ENCODE data around the gene ASCL4. TPM values are rescaled to one million over a fixed set of nuclear protein-coding genes. Genes with fewer than 3 reads are reported as not detected.

Gene ASCL4
- total RNA-seq, 2 experiments from 2014 or later = not detected

DNA sequence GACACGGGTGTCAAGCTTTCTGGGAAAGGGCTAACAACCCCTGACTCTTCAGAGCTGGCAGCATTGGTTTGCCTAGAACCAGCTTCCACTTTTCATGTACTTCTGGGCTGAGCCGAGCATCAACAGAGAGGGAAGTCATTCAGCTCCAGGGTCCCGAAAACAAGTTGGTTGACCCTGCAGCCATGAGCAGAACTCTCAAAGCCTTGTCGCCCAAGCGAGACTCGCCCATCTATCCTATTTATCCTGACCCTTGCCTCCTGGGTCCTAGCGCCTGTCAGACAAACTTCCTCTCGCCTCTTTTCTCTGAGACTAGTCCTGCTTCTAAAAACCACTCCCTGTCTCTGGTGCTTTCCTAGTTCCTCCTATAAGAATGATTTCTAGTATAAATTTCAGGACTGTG is 47.9 kb downstream of the ASCL4 start:
- H3K9me3 Mint-ChIP-seq = peaks cover 45% of the 10 kb centered on the region
- ChIA-PET POLR2A (no interaction called here), CTCF (no interaction called here)

More for the DNA sequence above, 47.9 kb downstream of the ASCL4 start:
- H3K36me3 Mint-ChIP-seq (ENCODE audit: low read depth) = peaks cover 5% of the 10 kb centered on the region
- DNase-seq = no peak
- no peak overlapping the region for H3K4me3 Mint-ChIP-seq
- H3K4me1 Mint-ChIP-seq = no peaks in the 10 kb centered on the region
- no peaks in the 10 kb centered on the region for H3K27me3 Mint-ChIP-seq
- H3K27ac Mint-ChIP-seq = no peak overlapping the region

Other genes with a start within 250 kb of the ASCL4 start
- gene PWP1, start 88.9 kb upstream of the ASCL4 start, total RNA-seq = 10 to 100 TPM; 39.3 to 42.5 TPM
- 10 to 100 TPM; 26.2 to 26.5 TPM for gene PRDM4, start 13.6 kb upstream of the ASCL4 start, total RNA-seq

All from activated CD4-positive, alpha-beta T cell treated with anti-CD3 and anti-CD28 coated beads, Interleukin-2, amount 10 ng/mL, durations not matched to agents 7 days and 5 days (primary cell).